ENCODE measurements around the gene DMXL1.
"Not testable (repeated sequence)": the region's sequence is repeated elsewhere in the genome, so short reads cannot be mapped to it uniquely, and the experiment has no call there.

The DMXL1 gene

GRCh38 chr5:119063579-119064379, 7.1 kb upstream of the DMXL1 start:
- DNase-seq: no peak

GRCh38 chr5:119067450-119067849, 3.4 kb upstream of the DMXL1 start:
- DNase-seq: no peak

DNA sequence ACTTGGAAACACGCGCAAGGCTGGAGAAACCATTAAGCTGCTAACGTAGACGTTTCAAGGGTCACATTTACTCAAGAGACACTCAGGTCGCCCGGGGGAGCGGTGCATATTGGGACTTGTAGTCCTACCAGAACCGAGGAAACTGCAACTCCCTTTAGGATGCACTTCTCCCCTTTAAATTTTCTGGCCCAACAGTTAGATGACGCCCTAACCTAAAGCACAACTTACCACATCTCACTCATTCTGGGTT, 384 bp upstream of the DMXL1 start:
- DNase-seq: no peak

- DNase-seq: no peak
Measured at GRCh38 chr5:119071561-119071995, 691 bp downstream of the DMXL1 start.

GRCh38 chr5:119072496-119072895, 1.6 kb downstream of the DMXL1 start:
- no peak for DNase-seq

DNA sequence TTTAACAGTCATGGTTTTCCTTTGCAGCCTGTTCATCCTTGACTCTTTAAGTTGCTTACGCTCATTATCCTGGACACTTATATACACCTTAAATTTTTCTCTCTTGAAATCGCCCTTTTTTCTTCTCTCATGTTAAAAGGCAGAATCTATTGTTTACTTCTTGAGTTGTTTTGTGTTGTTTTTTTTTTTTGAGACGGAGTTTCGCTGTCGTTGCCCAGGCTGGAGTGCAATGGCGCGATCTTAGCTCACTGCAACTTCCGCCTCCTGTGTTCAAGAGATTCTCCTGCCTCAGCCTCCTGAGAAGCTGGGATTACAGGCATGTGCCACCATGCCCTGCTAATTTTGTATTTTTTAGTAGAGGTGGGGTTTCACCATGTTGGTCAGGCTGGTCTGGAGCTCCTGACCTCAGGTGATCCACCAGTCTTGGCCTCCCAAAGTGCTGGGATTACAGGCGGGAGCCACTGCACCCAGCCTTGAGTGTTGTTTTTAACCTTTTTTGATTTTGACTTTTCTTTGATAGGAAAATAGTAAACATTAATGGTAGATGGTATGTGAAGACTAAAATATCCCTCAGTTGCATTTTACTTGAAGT, 3.0 kb downstream of the DMXL1 start:
- not testable (repeated sequence) for DNase-seq

GRCh38 chr5:119074419-119074818, 3.5 kb downstream of the DMXL1 start:
- DNase-seq: no peak

- not testable (repeated sequence) for DNase-seq
Measured at GRCh38 chr5:119075269-119075668, 4.4 kb downstream of the DMXL1 start.

GRCh38 chr5:119076080-119076479, 5.2 kb downstream of the DMXL1 start:
- DNase-seq: no peak

DNA sequence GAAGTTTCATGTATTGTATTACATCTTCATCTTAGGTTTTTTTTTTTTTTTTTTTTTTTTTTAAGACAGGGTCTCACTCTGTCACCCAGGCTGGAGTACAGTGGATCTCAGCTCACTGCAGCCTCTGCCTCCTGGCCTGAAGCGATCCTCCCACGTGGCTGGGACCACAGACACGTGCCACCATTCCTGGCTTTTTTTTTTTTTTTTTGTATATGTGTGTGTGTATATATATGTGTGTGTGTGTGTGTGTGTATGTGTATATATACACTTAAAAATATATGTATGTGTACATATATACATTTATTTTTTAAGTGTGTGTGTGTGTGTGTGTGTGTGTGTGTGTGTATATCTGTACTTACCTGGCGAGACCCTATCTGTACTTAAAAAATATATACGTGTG, 6.6 kb downstream of the DMXL1 start:
- no peak for DNase-seq

- no peak for DNase-seq
Measured at GRCh38 chr5:119078071-119078846, 7.4 kb downstream of the DMXL1 start.

DNA sequence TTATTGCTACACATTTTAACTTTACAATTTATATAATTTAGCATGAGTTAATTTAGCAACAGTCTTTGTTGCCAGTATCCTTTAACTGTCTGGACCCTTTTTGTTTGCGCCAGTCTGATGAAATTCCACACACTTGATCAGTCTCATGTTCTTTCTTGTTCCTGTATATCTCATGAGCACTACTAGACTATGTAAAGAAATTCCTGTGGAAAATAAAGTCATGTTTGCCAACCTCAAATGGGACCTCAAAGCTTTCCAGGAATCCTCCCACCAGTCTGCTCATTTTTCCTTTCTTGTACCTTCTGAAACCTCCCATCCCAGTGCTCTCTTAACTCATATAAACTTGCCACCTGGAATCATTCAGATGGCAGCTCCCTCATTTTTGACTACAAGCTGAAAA, 8.0 kb downstream of the DMXL1 start:
- DNase-seq: no peak

DNA sequence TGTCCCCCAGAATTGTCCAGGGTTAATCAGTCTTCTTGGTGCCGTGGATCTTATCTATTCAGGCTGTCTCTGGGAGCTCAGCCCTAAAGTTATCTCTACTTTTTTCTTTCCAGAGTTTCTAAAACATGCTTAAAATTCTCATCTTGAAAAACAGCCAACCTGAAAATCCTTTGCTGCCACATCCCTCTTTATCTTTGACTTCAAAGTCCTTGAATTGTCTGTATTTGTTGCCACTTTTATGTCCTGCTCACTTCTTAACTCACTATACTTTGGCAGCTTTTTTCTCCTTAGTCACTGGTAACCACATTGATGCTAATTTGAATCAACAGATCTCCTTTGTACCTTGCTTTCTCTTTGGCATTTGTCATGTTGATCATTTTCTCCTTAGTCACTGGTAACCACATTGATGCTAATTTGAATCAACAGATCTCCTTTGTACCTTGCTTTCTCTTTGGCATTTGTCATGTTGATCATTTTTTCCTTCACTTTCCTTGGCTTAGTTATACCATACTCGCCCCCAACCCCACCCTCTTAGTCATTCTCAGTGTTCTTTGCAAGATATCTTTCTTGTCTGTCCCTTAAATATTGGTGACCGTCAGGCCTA, 8.5 kb downstream of the DMXL1 start:
- no peak for DNase-seq

DNA sequence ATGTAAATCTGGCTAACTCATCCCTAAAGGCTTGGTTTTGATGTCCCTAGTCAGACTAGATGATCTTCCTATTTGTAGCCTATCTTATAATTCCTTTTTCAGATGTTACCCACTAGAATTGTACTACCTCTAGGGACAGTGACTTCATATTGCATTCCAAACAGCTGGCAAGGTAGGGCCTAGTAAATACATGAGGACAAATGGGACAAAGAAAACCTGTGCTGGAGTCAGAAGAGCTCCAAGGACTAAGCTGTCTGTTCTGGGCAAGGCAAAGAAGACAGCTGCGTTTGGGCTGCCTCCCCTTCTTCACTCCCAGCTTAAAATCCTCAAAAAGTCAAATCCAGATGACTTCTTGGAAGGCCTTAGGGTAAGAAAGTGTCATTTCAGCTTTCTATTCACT, 10.0 kb downstream of the DMXL1 start:
- no peak for DNase-seq

DNA sequence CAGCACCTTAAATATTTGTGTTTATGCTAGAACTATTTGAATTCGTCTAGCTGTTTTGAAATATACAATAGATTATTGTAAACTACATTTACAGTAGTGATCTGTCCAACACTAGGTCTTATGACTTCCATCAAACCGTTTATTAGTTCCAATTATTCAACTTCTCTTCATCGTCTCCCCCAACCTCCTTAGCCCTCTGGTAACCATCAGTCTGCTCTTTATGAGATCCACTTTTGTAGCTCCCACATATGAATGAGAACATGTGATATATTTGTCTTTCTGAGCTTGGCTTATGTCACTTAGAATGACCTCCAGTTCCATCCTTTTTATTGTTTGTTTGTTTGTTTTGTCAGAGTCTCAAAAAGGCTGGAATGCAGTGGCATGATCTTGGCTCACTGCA, 11.8 kb downstream of the DMXL1 start:
- no peak for DNase-seq

DNA sequence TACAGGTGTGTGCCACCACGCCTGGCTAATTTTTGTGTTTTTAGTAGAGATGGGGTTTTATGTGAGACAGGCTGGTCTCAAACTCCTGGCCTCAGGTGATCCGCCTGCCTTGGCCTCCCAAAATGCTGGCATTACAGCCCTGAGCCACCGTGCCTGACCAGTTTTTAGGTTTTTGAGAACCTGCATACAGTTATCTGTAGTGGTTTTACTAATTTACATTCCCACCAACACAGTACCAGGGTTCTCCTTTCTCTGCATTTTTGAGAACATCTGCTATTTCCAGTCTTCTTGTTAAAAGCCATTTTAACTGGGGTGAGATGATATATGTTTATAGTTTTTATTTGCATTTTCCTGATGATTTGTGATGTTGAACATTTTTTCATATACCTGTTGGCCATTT, 12.8 kb downstream of the DMXL1 start:
- DNase-seq: no peak

DNA sequence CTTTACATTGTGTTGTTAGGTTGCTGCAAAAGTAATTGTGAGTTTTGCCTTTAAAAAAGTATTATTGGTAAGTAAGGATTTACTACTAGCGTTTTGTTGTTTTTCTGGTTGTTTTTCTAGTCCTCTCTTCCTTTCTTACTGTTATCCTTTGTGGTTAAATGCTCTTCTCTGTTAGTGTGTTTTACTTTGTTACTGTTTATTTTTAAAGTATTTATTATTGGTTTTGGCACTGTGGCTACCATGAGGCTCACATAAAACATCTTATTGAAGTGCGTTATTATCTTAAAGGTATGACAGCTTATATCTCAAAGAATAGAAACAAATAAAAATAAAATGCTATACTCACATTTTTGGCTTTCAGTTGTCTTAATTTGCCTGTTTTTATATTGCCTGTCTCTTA, 17.6 kb downstream of the DMXL1 start:
- no peak for DNase-seq

DNA sequence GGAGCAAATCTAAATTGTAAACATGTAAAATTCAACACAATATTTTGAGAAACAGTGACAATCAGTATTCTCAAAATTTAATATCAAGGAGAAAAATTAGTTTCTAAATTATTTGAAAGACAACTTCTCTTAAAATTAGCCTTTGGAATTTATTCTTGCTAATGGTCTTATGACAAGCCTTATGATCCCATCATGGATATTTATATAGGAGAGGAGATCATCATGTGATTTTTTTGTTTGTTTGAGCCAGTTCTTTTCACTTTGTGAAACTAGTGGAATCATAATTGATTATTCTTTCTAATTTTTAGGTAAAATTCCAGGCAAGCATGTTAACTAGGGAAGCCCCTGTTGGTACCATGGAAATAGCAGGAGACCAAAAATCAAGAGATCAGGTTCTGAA, 24.7 kb downstream of the DMXL1 start:
- DNase-seq: no peak

DNA sequence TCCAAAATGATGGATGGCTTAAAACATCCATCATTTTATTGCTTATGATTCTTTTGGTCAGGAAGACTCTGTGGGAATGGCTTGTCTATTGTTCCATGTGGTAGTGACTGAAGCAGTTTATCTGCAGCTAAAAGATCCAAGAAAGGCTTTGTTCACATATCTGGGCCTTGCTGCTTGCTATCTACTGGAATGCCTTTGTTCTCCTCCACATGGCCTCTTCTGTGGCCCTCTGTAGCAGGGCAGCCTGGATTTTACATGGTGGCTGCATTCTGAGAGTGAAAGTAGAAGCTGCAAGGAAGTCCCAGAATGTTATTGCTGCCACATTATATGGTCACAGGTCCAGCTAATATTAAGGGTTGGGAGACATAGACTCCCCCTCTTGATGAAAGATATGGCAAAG, 35.1 kb downstream of the DMXL1 start:
- no peak for DNase-seq

GRCh38 chr5:119112151-119112550, 41.3 kb downstream of the DMXL1 start:
- no peak for DNase-seq

DNA sequence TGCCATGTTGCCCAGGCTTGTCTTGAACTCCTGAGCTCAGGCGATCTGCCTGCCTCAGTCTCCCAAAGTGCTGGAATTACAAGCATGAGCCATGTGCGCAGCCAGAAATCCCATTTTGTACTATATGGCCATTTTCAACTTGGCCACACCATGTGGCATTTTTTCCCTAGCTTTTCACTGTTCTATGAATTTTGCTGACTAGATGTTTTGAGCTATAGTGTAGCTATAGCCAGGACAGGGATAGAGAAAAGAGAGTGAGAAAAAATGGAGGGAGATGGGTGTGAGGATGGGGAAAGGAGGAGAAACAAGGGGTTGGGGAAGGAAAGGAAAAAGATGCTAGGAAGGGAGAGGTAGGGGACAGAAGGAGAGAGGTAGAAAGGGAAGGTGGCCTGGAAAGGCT, 46.4 kb downstream of the DMXL1 start:
- no peak for DNase-seq

- DNase-seq: no peak
Measured at GRCh38 chr5:119118000-119118399, 47.1 kb downstream of the DMXL1 start.

DNA sequence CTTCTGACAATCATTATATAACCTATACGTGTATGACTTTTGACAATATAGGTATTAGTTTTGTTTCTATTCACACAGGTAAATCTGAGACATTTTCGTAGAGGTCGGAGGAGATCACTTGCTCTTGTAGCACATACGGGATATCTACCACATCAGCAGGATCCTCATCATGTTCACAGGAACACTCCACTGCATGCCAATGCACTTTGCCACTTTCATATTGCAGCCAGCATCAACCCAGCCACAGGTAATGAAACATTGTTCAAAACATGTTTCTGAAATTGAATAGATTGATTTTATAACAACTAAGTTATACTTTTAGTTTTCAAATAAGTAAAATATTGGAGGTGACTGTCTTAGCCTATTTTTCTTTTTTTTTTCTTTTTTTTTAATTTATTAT, 50.0 kb downstream of the DMXL1 start:
- DNase-seq: no peak

DNA sequence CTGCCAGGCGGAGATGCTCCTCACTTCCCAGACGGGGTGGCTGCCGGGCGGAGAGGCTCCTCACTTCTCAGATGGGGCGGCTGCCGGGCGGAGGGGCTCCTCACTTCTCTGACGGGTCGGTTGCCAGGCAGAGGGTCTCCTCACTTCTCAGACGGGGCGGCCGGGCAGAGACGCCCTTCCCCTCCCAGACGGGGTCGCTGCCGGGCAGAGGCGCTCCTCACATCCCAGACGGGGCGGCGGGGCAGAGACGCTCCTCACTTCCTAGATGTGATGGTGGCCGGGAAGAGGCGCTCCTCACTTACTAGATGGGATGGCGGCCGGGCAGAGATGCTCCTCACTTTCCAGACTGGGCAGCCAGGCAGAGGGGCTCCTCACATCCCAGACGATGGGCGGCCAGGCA, 51.6 kb downstream of the DMXL1 start:
- not testable (repeated sequence) for DNase-seq

All from 8988T (cell line).